ENCODE measurements around the gene FARP2. TPM values are rescaled to one million over a fixed set of nuclear protein-coding genes. Genes with fewer than 3 reads are reported as not detected.

FARP2 gene
- total RNA-seq, 1 experiment from 2014 or later = 37.2 TPM

GRCh38 chr2:241492174-241492565, 136.1 kb downstream of the FARP2 start:
- no peaks in the 10 kb centered on the region for H3K9me3 ChIP-seq
- POLR2A ChIA-PET = no interaction called here
- Mint-ChIP-seq H3K27me3 (ENCODE audit: insufficient read depth, unreplicated experiment) (no peaks in the 10 kb centered on the region), H3K4me1 (ENCODE audit: low read depth, unreplicated experiment) (no peaks in the 10 kb centered on the region), H3K27ac (ENCODE audit: unreplicated experiment) (no peak overlapping the region), H3K4me3 (ENCODE audit: unreplicated experiment) (no peak overlapping the region), H3K36me3 (ENCODE audit: insufficient read depth, unreplicated experiment) (peaks cover 45% of the 10 kb centered on the region), H3K9me3 (ENCODE audit: unreplicated experiment) (no peaks in the 10 kb centered on the region)
- H3K36me3 ChIP-seq (ENCODE audit: control insufficient read depth, insufficient read depth, low read length) = no peaks in the 10 kb centered on the region; the same call in 1 of the 2 replicates
- H3K4me3 ChIP-seq (ENCODE audit: low read depth, low read length) = no peak overlapping the region
- H3K27me3 ChIP-seq (replicated peaks; ENCODE audit: control insufficient read depth, insufficient read depth, low read length) = no peaks in the 10 kb centered on the region
- no peak for TF ChIP-seq CTCF (IDR thresholded peaks at IDR 0.05; ENCODE audit: insufficient read depth in 1 of 2, low read depth in 1 of 2, low read length in 1 of 2, severe bottlenecking in 1 of 2, unreplicated experiment in 1 of 2)
- BruUV-seq (replicated peaks) = no TSS peak
- no peaks in the 10 kb centered on the region for H3K4me1 ChIP-seq
- CTCF ChIA-PET = no interaction called here
- intact Hi-C loops (cut with micrococcal nuclease; ENCODE audit: unreplicated experiment) = no loop called here
- DNase-seq = no peak

DNA sequence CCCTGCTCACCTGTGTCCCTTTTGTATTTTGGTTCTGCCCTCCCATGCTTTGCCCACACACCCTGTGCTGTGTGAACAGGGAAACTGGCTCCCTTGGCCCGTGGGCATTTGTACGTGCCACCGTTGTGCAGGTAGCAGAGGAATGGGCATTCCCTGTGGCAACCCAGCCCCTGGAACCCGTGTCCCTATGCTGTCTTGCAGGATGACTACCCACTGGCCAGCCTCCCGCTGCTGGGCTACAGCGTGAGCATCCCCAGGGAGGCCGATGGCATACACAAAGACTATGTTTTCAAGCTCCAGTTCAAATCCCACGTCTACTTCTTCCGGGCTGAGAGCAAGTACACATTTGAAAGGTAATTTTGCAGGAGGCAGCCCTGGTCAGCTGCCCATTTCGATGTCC, 137.0 kb downstream of the FARP2 start:
- no peak for DNase-seq
- H3K36me3 Mint-ChIP-seq (ENCODE audit: insufficient read depth, unreplicated experiment) = peaks cover 47% of the 10 kb centered on the region
- H3K27ac Mint-ChIP-seq (ENCODE audit: unreplicated experiment) = no peak overlapping the region
- Histone ChIP-seq H3K9me3 (no peaks in the 10 kb centered on the region), H3K4me3 (ENCODE audit: low read depth, low read length) (no peak overlapping the region), H3K36me3 (ENCODE audit: control insufficient read depth, insufficient read depth, low read length) (no peaks in the 10 kb centered on the region; the same call in 1 of the 2 replicates), H3K27me3 (replicated peaks; ENCODE audit: control insufficient read depth, insufficient read depth, low read length) (no peaks in the 10 kb centered on the region), H3K4me1 (no peaks in the 10 kb centered on the region)
- no peaks in the 10 kb centered on the region for H3K9me3 Mint-ChIP-seq (ENCODE audit: unreplicated experiment)
- no peak overlapping the region for H3K4me3 Mint-ChIP-seq (ENCODE audit: unreplicated experiment)
- no peak for TF ChIP-seq CTCF (IDR thresholded peaks at IDR 0.05; ENCODE audit: insufficient read depth in 1 of 2, low read depth in 1 of 2, low read length in 1 of 2, severe bottlenecking in 1 of 2, unreplicated experiment in 1 of 2)
- BruUV-seq (replicated peaks) = no TSS peak
- intact Hi-C loops (cut with micrococcal nuclease; ENCODE audit: unreplicated experiment) = no loop called here
- ChIA-PET POLR2A (no interaction called here), CTCF (no interaction called here)
- no peaks in the 10 kb centered on the region for H3K4me1 Mint-ChIP-seq (ENCODE audit: low read depth, unreplicated experiment)
- H3K27me3 Mint-ChIP-seq (ENCODE audit: insufficient read depth, unreplicated experiment) = no peaks in the 10 kb centered on the region

GRCh38 chr2:241494311-241494908, 138.3 kb downstream of the FARP2 start:
- Histone ChIP-seq H3K9me3 (no peaks in the 10 kb centered on the region), H3K27me3 (replicated peaks; ENCODE audit: control insufficient read depth, insufficient read depth, low read length) (no peaks in the 10 kb centered on the region), H3K4me3 (ENCODE audit: low read depth, low read length) (no peak overlapping the region), H3K36me3 (ENCODE audit: control insufficient read depth, insufficient read depth, low read length) (no peaks in the 10 kb centered on the region; the same call in 1 of the 2 replicates), H3K4me1 (no peaks in the 10 kb centered on the region)
- BruUV-seq (replicated peaks) = no TSS peak
- Mint-ChIP-seq H3K4me3 (ENCODE audit: unreplicated experiment) (no peak overlapping the region), H3K27ac (ENCODE audit: unreplicated experiment) (no peak overlapping the region), H3K9me3 (ENCODE audit: unreplicated experiment) (no peaks in the 10 kb centered on the region), H3K27me3 (ENCODE audit: insufficient read depth, unreplicated experiment) (no peaks in the 10 kb centered on the region), H3K36me3 (ENCODE audit: insufficient read depth, unreplicated experiment) (peaks cover 52% of the 10 kb centered on the region), H3K4me1 (ENCODE audit: low read depth, unreplicated experiment) (no peaks in the 10 kb centered on the region)
- DNase-seq = no peak
- intact Hi-C loops (cut with micrococcal nuclease; ENCODE audit: unreplicated experiment) = no loop called here
- CTCF ChIA-PET = no interaction called here
- TF ChIP-seq CTCF (IDR thresholded peaks at IDR 0.05; ENCODE audit: insufficient read depth in 1 of 2, low read depth in 1 of 2, low read length in 1 of 2, severe bottlenecking in 1 of 2, unreplicated experiment in 1 of 2) = no peak
- POLR2A ChIA-PET = no interaction called here

Data from Caco-2 (cell line).